ENCODE results near the gene DNAJB6. TPM values are rescaled to one million over a fixed set of nuclear protein-coding genes. Genes with fewer than 3 reads are reported as not detected.

DNAJB6 gene
- total RNA-seq, 3 donors from 2014 or later = 73.8 to 136 (median 101) TPM

DNA sequence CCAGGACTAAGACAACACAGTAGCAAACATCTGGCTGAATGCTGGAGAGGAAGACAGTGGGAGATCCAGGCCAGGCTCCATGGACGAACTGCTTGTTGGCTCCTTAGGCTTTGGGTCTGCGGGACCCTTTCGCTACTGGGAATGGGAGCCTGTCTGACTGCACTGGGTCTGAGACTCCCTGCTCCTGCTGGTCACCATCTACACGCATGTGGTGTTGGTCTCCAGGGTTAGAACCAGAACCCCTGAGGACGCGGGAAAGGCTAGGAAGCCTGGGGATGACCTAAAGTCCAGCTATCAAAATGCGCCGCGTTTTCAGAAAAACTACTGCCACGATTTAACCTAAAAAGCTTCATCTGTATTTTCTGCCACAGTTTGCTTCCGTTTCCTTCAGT is 817 bp upstream of the DNAJB6 start:
- Histone ChIP-seq H3K27ac (peak overlapping the region; percentile 98 to 100), H3K9me3 (no peaks in the 10 kb centered on the region), H3K27me3 (no peaks in the 10 kb centered on the region), H3K36me3 (no peaks in the 10 kb centered on the region), H3K4me1 (no peaks in the 10 kb centered on the region), H3K4me3 (peak overlapping the region; percentile 77 to 97 (median 85))
- intact Hi-C loops (cut with DNase I; ENCODE audit: low total_unique reads) = no loop called here
- TF ChIP-seq POLR2A (IDR thresholded peaks at IDR 0.05) = no peak
- TF ChIP-seq, protein P1, sequence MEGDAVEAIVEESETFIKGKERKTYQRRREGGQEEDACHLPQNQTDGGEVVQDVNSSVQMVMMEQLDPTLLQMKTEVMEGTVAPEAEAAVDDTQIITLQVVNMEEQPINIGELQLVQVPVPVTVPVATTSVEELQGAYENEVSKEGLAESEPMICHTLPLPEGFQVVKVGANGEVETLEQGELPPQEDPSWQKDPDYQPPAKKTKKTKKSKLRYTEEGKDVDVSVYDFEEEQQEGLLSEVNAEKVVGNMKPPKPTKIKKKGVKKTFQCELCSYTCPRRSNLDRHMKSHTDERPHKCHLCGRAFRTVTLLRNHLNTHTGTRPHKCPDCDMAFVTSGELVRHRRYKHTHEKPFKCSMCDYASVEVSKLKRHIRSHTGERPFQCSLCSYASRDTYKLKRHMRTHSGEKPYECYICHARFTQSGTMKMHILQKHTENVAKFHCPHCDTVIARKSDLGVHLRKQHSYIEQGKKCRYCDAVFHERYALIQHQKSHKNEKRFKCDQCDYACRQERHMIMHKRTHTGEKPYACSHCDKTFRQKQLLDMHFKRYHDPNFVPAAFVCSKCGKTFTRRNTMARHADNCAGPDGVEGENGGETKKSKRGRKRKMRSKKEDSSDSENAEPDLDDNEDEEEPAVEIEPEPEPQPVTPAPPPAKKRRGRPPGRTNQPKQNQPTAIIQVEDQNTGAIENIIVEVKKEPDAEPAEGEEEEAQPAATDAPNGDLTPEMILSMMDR (IDR thresholded peaks at IDR 0.05) = peak in 1 of 3 donors; percentile 5
- DNase-seq (ENCODE audit: low spot score in 2 of 2) = no peak

DNA sequence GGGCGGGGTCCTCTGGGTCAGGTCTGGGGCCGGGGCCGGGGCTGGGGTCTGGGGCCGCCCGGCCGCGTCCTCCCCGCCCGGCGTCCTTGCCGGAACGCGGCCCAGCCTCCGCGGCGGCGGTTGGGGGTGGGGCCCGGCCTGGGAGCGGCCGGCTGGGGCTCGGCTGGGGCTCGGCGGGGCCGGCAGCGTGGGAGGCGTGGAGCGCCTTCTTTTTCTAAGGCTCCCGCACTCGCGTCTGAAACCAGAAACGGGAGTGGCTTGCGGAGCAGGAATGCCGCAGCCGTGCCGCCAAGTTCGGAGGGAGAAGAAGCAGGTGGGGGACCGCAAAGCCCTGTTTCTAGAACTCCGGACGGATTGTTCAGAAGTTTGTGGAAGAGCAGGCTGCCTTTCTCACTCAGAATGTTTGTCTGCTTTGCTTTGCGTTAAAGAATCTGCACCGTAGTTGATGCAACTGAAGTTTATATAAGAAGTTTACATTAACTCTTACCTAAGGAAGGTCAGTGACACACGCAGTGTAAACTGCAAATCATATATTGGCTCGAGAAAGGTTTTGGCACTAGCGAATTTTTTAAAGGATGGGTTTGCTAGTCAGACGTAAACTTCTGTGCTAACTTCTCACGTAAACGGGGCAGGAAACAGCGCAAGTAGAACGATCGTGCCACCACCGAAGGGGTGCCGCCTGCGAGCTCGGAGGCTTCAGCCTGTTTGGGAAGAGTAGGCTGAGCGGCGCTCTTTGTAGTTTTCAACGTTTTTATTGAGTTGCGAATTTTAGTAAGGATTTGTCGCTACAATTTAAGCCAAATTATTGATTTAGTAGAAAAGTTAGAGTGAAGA is 729 bp downstream of the DNAJB6 start:
- intact Hi-C loops (cut with DNase I; ENCODE audit: low total_unique reads) = no loop called here
- Histone ChIP-seq H3K27me3 (no peaks in the 10 kb centered on the region), H3K27ac (peak overlapping the region; percentile 98 to 100), H3K36me3 (no peaks in the 10 kb centered on the region), H3K9me3 (no peaks in the 10 kb centered on the region), H3K4me3 (peak overlapping the region; percentile 77 to 97 (median 85)), H3K4me1 (no peaks in the 10 kb centered on the region)
- peak; percentile 38 to 67 for DNase-seq (ENCODE audit: low spot score in 2 of 2)
- TF ChIP-seq POLR2A (IDR thresholded peaks at IDR 0.05) = no peak
- peak in 1 of 3 donors; percentile 33 for TF ChIP-seq POLR2AphosphoS5 (IDR thresholded peaks at IDR 0.05)

DNA sequence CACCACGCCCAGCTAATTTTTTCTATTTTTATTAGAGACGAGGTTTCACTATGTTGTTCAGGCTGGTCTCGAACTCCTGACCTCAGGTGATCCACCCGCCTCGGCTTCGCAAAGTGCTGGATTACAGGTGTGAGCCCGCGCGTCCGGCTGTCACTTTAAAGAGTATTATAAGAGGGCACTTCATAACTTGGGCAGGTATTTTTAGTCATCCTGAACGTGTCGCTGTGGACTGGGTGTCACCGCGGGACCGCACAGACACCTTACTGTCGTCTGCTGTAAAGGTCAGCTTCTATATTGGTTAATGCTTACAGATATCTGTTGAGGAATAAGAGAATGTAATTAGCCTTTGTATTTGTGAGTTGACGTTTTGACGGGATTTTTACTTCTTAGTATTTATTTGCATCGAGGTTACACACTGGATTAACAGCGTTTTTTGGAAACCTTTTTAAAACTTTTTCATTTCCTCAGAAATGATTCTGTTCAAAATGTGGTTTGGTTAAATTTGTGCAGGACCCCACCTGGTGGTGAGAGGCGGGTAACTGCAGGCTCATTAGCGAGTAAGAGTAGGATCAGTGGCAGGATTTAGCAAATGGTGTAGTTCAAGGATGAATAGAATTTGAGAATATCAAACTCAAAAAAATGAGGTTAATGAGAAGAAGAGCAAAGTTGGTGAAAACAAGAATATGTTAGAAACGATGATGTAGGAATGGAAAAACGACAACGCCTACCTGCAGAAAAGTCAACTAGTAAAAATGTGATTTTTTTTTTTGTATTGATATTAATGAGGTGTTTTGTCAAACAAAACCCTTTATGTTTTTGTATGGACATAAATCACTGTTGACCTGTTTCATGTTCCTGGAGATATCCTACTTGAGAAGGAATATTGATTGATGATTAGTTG is 3.2 kb downstream of the DNAJB6 start:
- Histone ChIP-seq H3K4me3 (peak overlapping the region in 2 of 3 donors; percentile 77 to 97), H3K9me3 (no peaks in the 10 kb centered on the region), H3K27me3 (no peaks in the 10 kb centered on the region), H3K4me1 (no peaks in the 10 kb centered on the region), H3K36me3 (no peaks in the 10 kb centered on the region), H3K27ac (peak overlapping the region in 1 of 2 donors; percentile 98)
- DNase-seq (ENCODE audit: low spot score in 2 of 2) = peak; percentile 67 to 70
- intact Hi-C loops (cut with DNase I; ENCODE audit: low total_unique reads) = no loop called here
- TF ChIP-seq, protein P1 (IDR thresholded peaks at IDR 0.05) = peak; percentile 86 to 91 (median 87)
- TF ChIP-seq POLR2A (IDR thresholded peaks at IDR 0.05) = no peak

DNA sequence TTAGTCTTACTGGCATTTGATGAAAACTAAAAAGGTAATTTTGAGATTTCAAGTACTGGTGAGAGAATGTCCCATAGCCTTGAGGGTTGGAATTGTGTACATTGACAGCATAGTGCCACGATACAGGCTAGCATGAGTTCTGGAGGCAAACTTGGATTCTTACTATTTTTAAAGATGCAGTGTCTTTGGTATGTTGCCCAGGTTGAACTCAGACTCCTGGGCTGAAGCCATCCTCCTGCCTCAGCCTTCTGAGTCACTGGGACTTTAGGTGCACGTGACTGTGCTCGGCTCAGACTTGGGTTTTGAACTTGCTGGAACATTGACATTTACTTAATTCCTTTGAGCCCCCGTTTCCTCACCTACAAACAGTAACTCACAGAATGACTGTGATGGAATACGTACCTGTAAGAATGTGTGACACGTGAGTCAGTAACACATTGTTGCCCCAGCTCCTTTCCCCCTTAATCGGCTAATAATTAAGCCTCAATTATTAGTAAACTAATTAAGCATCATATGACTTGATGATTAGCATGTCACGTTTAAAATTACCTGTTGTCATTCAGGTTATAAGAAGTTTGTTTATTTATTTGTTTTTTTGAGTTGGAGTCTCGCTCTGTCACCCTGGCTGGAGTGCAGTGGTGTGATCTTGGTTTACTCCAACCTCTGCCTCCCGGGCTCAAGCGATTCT is 10.6 kb downstream of the DNAJB6 start:
- no peaks in the 10 kb centered on the region for H3K4me1 ChIP-seq
- TF ChIP-seq POLR2AphosphoS5 (IDR thresholded peaks at IDR 0.05) (peak in 2 of 3 donors; percentile 7 to 16), POLR2A (IDR thresholded peaks at IDR 0.05) (no peak)
- H3K36me3 ChIP-seq = no peaks in the 10 kb centered on the region
- H3K27ac ChIP-seq = peak overlapping the region; percentile 32 to 71
- DNase-seq (ENCODE audit: low spot score in 2 of 2) = peak in 1 of 2 donors; percentile 45
- intact Hi-C loops (cut with DNase I; ENCODE audit: low total_unique reads) = no loop called here
- H3K9me3 ChIP-seq = no peaks in the 10 kb centered on the region
- peak overlapping the region; percentile 2 to 47 (median 28) for H3K4me3 ChIP-seq
- no peaks in the 10 kb centered on the region for H3K27me3 ChIP-seq

DNA sequence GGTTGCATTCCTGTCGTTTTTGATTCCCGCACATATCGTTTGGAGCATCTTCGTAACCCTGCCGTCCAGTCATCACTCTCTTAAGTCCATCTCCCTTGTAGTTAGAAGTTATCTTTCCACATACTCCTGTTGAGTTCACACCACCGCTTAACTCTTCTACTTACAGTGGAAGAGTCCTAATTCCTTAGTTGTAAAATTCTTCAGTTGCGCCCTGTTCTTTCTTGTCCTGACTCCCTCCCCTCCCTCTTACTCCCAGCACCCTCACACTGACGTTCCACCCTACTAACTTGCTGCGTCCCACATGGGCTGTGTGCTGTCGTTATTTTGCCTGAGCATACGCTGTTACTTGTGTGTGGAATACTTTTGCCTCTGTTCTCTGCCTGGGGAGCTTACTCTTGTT is 11.7 kb downstream of the DNAJB6 start:
- H3K27ac ChIP-seq = no peak overlapping the region
- intact Hi-C loops (cut with DNase I; ENCODE audit: low total_unique reads) = no loop called here
- no peak overlapping the region for H3K4me3 ChIP-seq
- no peak for DNase-seq (ENCODE audit: low spot score in 2 of 2)
- no peaks in the 10 kb centered on the region for H3K9me3 ChIP-seq
- no peaks in the 10 kb centered on the region for H3K36me3 ChIP-seq
- TF ChIP-seq, protein P1 (IDR thresholded peaks at IDR 0.05) = no peak
- TF ChIP-seq POLR2AphosphoS5 (IDR thresholded peaks at IDR 0.05) (no peak), POLR2A (IDR thresholded peaks at IDR 0.05) (no peak)
- H3K27me3 ChIP-seq = no peaks in the 10 kb centered on the region
- no peaks in the 10 kb centered on the region for H3K4me1 ChIP-seq
